IPS-20b (cell line): ENCODE measurements around the gene NAPSA.
"Not testable (repeated sequence)": the region's sequence is repeated elsewhere in the genome, so short reads cannot be mapped to it uniquely, and the experiment has no call there.

Experiments used
- H3K27ac ChIP-seq: one replicate; pipeline ENCODE4 v1.5.1; 2013; ENCODE audit warnings: low read length
- H3K27me3 ChIP-seq: 2 replicates; pipeline ENCODE4 v1.6.1; 2013; ENCODE audit warnings: mild to moderate bottlenecking, low read length, inconsistent platforms; ENCODE audit not compliant: insufficient read depth
- H3K36me3 ChIP-seq: 2 replicates; pipeline ENCODE4 v1.6.1; 2013; ENCODE audit warnings: low read depth, mild to moderate bottlenecking, inconsistent platforms, low read length, moderate library complexity; ENCODE audit not compliant: insufficient read depth
- H3K4me1 ChIP-seq: 2 replicates; pipeline ENCODE4 v1.6.1; 2013; ENCODE audit warnings: mild to moderate bottlenecking, control low read depth, inconsistent platforms, low read length, moderate library complexity; ENCODE audit not compliant: insufficient read depth
- H3K4me3 ChIP-seq: 2 replicates; pipeline ENCODE4 v1.5.1; 2013; ENCODE audit warnings: mild to moderate bottlenecking, low read length, inconsistent platforms
- H3K9ac ChIP-seq: 2 replicates; pipeline ENCODE4 v1.6.1; 2013; ENCODE audit warnings: low read depth, mild to moderate bottlenecking, inconsistent platforms, low read length, moderate library complexity
- H3K9me3 ChIP-seq: 2 replicates; pipeline ENCODE4 v1.6.1; 2013; ENCODE audit warnings: mild to moderate bottlenecking, low read depth, low read length, inconsistent platforms; ENCODE audit not compliant: insufficient read depth

The NAPSA gene

GRCh38 chr19:50371914-50372475, 6.6 kb upstream of the NAPSA start:
- Histone ChIP-seq H3K9ac (no peak overlapping the region), H3K27me3 (no peaks in the 10 kb centered on the region), H3K36me3 (no peaks in the 10 kb centered on the region), H3K9me3 (no peaks in the 10 kb centered on the region), H3K27ac (no peak overlapping the region), H3K4me3 (no peak overlapping the region), H3K4me1 (no peaks in the 10 kb centered on the region)

- H3K9ac ChIP-seq = peak overlapping the region; percentile 72; the same call in 1 of the 2 replicates
- no peaks in the 10 kb centered on the region for H3K4me1 ChIP-seq
Measured at GRCh38 chr19:50368649-50369570, 3.5 kb upstream of the NAPSA start.

GRCh38 chr19:50362656-50363424, 2.6 kb downstream of the NAPSA start:
- Histone ChIP-seq H3K4me3 (no peak overlapping the region), H3K36me3 (no peaks in the 10 kb centered on the region), H3K27me3 (no peaks in the 10 kb centered on the region), H3K9me3 (peaks cover 25% of the 10 kb centered on the region), H3K4me1 (no peaks in the 10 kb centered on the region), H3K9ac (no peak overlapping the region), H3K27ac (no peak overlapping the region)

More at GRCh38 chr19:50368649-50369570, 3.5 kb upstream of the NAPSA start:
- Histone ChIP-seq H3K9me3 (no peaks in the 10 kb centered on the region), H3K27me3 (no peaks in the 10 kb centered on the region), H3K27ac (no peak overlapping the region), H3K4me3 (peak overlapping the region; percentile 72), H3K36me3 (no peaks in the 10 kb centered on the region)

GRCh38 chr19:50362030-50362412, 3.4 kb downstream of the NAPSA start:
- H3K36me3 ChIP-seq = no peaks in the 10 kb centered on the region
- H3K4me1 ChIP-seq = no peaks in the 10 kb centered on the region
- H3K4me3 ChIP-seq = no peak overlapping the region
- no peak overlapping the region for H3K9ac ChIP-seq
- H3K27me3 ChIP-seq = no peaks in the 10 kb centered on the region
- peaks cover 25% of the 10 kb centered on the region for H3K9me3 ChIP-seq
- no peak overlapping the region for H3K27ac ChIP-seq

- Histone ChIP-seq H3K27me3 (no peaks in the 10 kb centered on the region), H3K9ac (no peak overlapping the region), H3K27ac (no peak overlapping the region), H3K9me3 (peaks cover 25% of the 10 kb centered on the region), H3K36me3 (no peaks in the 10 kb centered on the region), H3K4me3 (no peak overlapping the region), H3K4me1 (no peaks in the 10 kb centered on the region)
Measured at GRCh38 chr19:50361290-50362029, 4.0 kb downstream of the NAPSA start.

- H3K36me3 ChIP-seq = no peaks in the 10 kb centered on the region
- H3K27me3 ChIP-seq = no peaks in the 10 kb centered on the region
- H3K4me3 ChIP-seq = no peak overlapping the region
- H3K9me3 ChIP-seq = peaks cover 31% of the 10 kb centered on the region
- H3K4me1 ChIP-seq = no peaks in the 10 kb centered on the region
- H3K9ac ChIP-seq = no peak overlapping the region
- H3K27ac ChIP-seq = no peak overlapping the region
Measured at GRCh38 chr19:50359328-50359818, 6.1 kb downstream of the NAPSA start.

GRCh38 chr19:50358483-50359327, 6.7 kb downstream of the NAPSA start:
- H3K9ac ChIP-seq = no peak overlapping the region
- H3K27ac ChIP-seq = no peak overlapping the region
- H3K36me3 ChIP-seq = no peaks in the 10 kb centered on the region
- H3K9me3 ChIP-seq = peaks cover 30% of the 10 kb centered on the region
- no peaks in the 10 kb centered on the region for H3K27me3 ChIP-seq
- no peaks in the 10 kb centered on the region for H3K4me1 ChIP-seq
- H3K4me3 ChIP-seq = no peak overlapping the region

- Histone ChIP-seq H3K27me3 (no peaks in the 10 kb centered on the region), H3K9me3 (peaks cover 23% of the 10 kb centered on the region; the same call in 1 of the 2 replicates), H3K36me3 (no peaks in the 10 kb centered on the region), H3K27ac (no peak overlapping the region), H3K4me3 (no peak overlapping the region), H3K9ac (no peak overlapping the region), H3K4me1 (no peaks in the 10 kb centered on the region)
Measured at GRCh38 chr19:50357178-50358100, 8.0 kb downstream of the NAPSA start.

- Histone ChIP-seq H3K4me3 (no peak overlapping the region), H3K27ac (no peak overlapping the region), H3K4me1 (no peaks in the 10 kb centered on the region), H3K9me3 (peaks cover 28% of the 10 kb centered on the region; the same call in 1 of the 2 replicates), H3K36me3 (no peaks in the 10 kb centered on the region), H3K27me3 (no peaks in the 10 kb centered on the region), H3K9ac (no peak overlapping the region)
Measured at GRCh38 chr19:50356691-50357177, 8.7 kb downstream of the NAPSA start.

- H3K27me3 ChIP-seq, H3K9ac ChIP-seq, H3K36me3 ChIP-seq, H3K4me1 ChIP-seq, H3K4me3 ChIP-seq, H3K27ac ChIP-seq: not testable (repeated sequence)
- peaks cover 40% of the 10 kb centered on the region; the same call in 1 of the 2 replicates for H3K9me3 ChIP-seq
Measured at GRCh38 chr19:50353487-50353880, 12.0 kb downstream of the NAPSA start.
